HG03280 (cell line): ENCODE data around the gene PPP1R15B.
"Not testable (repeated sequence)": the region's sequence is repeated elsewhere in the genome, so short reads cannot be mapped to it uniquely, and the experiment has no call there.

Source experiments
- ATAC-seq: cut with Tn5 transposase; IDR thresholded peaks from one replicate; pipeline ENCODE4 v1.9.1; 2021; ENCODE audit warnings: mild to moderate bottlenecking, moderate library complexity; ENCODE audit not compliant: unreplicated experiment

The PPP1R15B gene

DNA sequence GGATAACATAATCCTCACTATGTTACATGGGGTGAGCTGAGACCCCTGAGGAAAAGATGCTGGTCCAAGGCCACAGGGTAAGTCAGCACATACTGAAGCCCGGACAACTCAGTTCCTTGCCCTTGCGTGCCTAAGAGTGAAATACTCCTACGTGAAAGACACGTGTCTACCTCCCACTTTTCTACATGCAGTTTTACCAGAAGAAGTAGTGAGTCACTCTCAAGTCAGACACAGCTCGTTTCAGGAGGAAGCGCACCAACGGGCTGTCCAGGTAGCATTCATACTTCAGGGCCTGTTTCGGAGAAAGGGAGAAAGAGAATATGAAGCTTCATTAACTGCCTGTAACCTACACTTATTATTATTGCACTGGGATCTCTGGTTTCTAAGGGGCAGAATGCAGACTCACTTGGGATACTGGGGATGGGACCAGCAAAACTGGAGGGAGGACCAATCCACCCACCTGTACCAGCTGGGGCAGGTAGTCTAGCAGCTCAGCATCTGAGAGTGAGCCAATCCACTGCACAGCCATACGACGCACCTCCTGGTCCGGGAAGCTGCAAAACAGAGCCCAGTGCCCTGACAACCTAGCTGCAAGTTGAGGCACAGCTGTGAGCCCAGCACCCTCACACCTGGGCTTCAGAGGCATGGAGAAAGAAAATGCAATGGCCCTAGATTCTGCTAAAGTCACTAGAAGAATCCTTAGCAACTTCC, 32.4 kb upstream of the PPP1R15B start:
- ATAC-seq: no peak

DNA sequence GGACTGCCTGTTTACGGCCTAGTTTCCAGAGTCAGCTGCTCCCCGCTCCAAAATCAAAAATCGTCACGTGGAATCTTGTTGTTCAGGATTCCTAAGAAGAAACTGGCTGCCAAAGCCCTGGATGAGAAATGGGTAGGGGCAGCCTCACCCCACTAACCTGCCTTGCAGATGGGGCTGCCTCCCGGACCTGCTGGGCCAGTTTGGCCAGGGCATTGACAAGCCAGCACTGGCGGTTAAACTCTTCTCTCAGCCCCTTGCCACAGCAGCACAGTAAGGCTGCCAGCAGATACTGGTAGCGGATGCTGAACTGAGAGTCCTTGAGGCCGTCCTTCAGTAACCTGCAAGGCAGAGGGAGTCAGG, 31.6 kb upstream of the PPP1R15B start:
- ATAC-seq: no peak

DNA sequence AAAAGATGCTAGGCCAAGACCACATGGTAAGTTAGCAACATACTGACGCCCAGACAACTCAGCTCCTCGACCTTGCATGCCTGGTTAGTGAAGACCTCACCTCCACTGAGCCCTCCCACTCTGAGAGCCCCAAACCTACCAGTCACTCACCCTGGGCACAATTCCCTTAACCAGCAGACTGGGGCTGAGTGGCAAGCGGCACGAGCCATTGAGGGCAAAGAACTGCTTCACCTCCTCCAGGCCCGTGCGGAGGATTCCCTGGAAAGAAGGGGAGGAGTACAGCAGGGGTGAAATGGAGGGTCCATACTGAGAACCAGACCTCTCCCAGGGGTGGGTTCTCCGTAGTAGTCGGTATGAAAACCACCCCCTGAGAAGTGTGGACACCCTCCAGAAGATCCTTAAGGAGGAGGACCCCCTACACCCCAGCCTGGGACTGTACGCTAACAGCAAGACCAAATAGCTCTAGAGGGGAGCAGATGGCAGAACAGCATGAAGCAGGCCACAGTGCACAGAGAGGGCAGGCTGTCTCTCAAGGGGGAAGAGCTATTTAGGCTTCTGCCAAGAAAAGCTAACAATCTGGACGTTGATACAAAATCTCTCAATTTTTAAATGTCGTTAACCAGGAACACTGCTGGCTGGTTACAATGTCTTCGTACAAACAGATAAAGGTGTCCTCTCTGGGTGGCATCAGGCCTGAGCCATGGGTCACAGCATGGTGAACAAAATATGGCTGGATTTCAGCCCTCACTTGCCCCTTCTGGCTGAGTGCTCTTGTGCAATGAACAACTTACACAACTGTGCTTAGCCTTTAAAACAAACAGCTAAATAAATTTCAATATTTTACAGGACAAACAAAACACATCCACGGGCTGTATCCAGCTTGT, 31.0 kb upstream of the PPP1R15B start:
- no peak for ATAC-seq

DNA sequence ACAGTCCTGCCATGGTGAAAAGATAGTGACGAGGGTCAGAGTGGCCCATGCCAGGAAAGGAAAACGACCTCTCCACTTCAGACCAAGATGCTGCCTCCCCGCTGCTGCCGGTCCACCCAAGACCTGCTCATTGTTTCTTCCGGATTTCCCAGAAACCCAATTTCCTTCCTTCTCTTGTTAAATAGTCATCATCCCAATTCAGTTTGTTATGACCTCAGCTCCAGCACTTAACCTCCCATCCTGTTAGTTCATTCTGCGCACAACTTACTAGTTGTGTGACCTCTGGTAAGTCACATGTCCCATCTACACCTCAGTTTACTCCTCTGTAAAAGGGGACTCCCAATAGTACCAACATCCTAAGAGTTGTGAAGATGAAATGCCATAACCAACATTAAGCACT, 29.9 kb upstream of the PPP1R15B start:
- ATAC-seq: no peak

DNA sequence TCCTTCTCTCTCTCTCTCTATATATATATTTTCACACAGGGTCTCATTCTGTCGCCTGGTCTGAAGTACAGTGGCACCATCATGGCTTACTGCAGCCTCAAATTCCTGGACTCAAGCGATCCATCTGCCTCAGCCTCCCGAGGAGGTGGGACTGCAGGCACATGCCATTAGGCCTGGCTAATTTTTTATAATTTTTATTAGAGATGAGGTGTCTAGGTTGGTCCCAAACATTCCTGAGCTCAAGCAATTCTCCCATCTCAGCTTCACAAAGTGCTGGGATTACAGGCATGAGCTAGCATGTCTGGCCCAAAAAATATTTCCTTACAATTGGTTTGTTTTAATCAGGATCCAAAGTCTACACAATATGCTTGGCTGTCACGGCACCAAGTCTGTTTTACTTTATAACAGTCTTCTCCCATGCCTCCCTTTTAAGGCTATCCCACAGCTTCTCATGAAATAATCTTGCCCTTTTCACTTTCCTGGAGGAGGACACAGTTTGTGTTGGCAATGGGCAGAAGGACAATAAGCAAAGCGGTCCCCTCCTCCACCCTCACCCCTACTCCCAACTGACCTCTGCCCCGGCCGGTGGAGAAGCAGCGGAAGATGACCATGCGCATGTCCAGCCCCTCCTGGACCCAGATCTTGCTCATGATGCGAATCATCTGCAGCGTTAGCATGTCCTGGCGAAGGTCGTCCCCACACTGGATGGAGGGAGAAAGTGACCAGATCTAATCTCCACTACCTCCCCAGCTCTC, 28.2 kb upstream of the PPP1R15B start:
- no peak for ATAC-seq

DNA sequence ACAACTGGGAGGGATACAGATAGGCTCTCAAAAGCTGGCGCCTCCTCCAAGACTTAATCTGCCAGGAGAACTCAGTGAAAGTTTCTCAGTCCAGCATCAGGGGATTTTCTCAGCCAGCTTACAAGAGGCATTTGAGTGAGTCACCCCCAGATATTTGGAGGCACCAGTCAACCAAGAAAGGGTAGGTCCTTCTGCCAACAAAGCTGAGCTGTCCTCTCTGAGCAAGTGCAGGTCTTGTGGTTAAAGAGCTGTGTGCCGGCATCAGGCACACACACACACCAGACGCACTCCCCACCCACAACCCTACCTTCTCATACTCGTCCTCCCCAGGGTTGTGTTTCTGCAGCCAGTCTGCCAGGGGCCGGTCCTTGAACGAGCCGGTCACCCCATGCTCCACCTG, 27.0 kb upstream of the PPP1R15B start:
- no peak for ATAC-seq

DNA sequence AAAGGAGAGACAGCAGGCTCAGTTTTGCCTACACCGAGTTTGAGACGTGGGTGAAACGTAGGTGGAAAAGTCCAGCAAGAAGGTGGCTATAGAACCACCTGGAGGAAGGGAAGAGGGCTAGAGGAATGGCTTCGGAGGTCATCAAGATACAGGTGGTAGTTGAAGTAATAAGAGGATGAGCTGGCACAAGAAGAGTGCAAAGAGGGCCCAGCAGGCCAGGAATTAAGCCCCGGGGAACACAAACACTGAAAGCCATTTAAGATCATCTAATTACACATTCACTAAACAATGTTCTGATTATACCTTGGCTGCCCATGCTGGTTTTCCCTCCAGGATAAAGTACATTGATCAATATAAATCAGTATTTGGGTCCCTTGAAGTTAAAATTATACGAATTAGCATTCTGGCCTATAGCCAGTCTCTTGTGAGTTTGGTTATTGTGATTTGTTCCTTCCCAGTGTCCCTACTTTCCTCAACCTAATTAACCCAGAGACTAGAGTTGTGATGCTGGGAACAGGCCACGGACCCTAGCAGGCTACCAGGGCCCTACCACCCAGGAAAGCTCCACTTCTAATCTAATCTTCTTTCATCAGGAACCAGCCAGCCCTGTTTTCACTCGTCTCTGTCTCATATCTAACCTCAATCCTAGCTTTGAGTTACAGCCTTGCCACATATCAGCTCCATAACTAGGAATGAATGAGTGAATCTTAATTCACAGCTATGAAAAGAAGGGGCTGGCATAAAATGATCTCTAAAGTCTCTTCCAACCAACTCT, 26.4 kb upstream of the PPP1R15B start:
- ATAC-seq: no peak

DNA sequence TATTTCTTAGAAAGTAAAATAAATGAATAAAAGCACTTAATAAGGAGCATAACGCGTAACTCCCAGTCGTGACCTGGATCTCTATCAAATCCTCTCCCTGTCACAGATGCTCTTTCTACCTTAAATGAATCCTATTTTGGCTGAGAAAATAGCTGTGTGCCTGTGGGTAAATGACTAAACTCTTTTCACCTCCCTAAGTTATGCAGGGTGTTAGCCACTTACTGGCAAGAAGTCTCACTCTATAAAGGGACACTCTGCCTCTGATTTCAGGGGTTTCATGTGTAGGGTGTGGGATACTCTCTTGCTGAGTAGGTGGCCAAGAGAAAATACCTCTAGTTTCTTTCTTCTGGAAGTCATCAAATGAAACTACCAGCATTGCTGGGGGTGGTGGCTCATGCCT, 24.3 kb upstream of the PPP1R15B start:
- no peak for ATAC-seq

DNA sequence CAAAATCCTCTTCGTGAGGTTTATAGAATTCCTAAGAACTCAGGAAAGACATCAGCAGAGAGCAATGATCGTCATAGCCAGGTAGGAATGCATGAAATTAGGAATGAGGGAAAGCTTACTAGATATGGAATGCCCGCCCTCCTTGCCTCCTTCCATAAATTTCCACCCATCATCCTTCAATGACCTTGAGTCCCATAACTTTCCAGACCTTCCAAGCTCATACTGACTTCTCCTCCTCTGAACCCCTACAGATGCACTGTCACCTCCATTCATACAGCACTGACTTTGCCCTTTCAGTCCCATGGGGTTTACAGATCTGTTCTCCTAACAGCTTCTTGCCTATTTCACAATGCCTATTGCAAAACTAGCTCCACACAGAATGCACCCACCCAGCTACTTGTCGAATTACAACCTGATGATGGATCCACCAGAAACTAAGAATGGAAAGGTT, 23.8 kb upstream of the PPP1R15B start:
- ATAC-seq: no peak

DNA sequence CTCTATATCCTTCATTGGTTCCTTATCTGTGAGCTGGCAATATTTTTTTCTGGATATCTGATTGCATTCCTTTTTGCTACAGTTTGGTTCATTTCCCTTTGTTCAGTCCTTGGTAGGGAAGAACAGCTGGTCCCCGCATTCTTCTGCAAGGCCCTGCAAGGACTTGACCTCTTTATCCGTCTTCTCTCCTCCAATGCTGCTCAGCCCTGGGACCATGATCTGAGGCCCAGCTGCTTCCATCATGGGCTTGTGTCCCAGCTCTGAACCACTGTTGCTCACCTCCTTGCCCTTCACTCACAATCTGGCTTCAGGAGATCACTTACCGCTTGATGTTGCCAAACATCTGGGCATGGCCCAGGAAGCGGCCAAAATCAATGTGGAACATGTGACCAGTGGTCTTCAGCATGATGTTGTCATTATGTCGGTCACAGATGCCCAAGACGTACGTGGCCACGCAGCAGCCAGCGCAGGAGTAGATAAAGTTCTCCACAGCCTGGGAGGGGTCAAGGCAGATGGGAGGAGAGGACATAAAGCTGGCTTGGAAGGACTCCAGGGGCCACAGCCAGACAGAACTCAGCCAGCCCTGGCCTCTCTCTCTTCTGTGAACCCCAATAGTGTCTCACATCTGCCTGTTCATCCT, 22.6 kb upstream of the PPP1R15B start:
- no peak for ATAC-seq

DNA sequence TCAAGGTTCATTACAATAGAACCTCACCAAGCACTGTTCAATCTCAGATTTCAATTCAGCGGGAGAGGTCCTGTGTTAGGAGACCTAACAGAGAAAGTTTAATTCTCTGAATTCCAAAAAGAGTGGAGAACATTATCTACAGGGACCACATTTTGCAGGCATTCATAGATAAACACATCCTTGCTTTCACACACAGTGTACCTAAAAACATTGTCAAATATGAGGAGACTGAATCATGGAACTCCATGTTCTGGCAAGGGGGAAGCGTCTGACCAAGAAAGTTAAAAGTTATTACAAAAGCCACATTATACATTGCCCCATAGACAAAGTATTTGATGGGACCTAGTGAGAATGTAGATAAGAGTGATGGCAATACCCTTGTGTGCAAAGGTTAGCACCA, 21.1 kb upstream of the PPP1R15B start:
- no peak for ATAC-seq

DNA sequence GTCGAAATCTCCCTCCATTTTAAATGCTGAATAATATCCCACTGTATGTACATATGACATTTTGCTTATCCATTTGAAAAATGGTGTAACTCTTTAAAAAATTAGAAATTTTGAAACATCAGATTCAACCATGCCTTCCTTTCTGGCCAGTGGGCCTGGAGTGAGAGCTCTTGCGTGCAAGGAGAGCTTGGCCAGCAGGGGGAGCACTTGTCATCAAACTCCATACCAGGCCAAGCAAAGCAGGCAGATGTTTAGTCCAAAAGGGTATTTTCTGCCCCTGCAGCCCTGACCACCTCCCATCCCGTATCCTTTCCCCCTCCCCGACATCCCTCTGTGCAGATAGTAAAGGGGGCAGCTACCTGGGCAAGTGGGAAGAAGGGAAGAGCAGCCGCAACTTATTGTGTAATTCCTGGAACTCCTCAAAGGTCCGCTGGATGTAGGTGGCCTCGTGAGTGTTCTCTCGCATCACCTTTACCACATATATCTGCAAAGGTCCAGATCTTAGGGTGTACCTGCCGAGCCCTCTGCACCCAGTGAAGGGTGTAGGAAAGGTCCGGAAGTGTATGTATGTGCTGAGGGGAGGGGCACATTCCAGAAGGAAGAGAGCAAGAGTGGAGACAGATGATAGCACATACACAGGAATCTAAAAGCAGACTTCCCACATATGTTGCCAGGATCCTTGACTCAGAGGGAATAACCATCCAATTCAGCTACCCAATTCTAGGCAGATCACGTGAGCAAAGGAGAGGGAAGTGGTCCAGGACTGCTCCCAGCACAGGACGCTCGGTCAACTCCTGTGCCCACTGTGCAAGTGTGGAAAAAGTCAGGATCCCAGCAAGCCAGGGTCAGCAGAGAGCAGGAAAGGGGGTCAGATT, 19.9 kb upstream of the PPP1R15B start:
- ATAC-seq: no peak

DNA sequence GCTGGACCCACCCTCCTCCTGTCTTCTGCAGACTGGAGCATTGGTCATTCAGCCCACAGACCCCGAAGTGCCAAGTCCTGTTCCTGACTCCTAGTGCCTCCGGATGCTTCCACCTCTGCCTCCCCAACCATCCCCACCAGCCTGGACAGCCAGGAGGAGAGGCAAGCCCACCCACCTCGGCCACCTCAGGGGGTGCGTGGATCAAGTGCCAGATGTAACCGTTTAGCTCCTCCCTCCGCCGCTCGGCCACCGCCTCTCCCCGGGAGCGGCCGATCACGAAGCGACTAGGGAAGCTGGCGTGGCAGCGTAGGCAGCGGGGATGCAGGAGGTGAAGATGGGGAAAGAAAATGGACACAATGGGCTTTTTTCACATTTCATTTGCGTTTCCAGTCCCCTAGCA, 18.1 kb upstream of the PPP1R15B start:
- no peak for ATAC-seq

DNA sequence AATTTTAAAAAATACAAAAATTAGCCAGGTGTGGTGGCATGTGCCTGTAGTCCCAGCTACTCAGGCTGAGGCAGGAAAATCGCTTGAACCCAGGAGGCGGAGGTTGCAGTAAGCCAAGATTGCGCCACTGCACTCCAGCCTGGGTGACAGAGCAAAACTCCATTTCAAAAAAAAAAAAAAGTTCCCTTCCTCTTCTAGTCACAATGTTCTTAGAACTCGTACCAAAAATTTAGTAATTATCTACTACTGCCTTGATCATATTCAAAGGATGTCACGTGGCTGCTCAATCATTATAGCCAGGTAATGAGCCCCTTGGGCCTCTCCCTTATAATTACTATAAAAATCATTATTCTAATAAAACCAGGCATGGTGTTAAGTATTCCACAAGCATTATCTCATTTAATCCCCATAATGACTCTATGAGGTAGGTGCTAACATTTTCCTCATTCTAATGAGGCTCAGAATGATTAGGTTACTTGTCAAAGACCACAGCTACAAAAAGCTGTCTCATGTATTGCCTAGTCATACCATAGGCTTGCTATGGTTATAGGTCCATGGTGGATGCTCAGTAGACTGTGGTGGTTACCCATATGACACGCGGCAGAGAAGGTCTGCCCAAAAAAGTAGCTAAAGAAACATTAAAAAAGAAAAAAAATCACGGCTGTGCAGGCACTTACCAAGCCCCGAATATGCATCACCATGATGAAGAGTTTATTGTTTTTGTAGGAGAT, 15.5 kb upstream of the PPP1R15B start:
- no peak for ATAC-seq

DNA sequence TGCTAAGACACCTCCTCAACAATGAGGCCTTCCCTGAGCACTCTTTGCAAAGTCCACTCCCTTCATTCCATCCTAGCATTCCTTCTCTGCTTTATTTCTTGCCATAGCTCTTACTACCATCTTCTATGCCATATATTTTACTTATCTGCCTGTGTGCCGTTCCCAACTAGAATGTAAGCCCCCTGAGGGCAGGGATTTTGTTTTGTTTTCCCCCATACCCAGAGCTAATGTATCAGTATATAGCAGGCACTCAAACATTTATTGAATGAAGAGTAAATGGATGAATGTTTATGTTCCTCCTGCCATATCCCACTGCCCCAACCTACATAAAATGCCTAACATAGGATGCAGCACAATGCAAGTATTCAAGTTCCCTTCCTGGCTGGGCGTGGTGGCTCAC, 14.9 kb upstream of the PPP1R15B start:
- no peak for ATAC-seq

DNA sequence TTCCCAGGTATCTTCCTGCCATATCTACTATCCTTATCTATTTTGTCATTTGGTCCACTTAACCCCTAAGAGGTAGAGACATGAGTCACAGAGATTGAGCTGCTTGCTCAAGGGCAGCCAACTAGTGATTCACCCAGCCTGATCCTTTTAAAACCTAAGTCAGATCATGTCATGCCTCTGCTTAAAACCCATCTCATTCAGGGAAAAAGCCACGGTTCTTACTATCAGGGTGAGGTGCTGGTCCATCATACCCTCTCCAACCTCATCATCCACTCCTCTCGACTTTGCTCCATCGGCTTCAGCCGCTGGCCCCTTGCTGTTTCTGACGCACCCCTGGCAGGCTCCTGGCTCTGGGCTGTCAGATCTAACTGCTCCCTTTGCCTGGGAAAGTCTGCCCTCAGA, 14.4 kb upstream of the PPP1R15B start:
- ATAC-seq: no peak

DNA sequence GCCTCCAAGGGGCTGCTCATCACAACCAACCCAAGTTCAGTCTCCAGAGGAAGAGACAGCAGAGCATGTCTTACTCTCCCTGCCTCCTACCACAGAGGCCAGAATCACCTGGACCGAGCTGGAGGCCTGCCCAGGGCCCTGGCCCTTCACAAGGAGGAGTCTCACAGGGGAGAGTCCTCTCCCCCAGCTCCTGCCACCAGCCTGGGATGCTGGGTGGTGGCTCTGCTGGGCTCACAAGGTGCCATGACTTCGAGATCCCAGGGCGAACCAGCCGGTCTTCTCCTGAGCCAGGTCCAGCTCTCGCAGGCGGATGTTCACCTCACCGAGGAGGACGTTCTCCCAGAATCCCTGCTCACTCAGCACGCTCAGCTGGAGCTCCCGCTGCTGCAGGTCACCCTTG, 13.0 kb upstream of the PPP1R15B start:
- ATAC-seq: no peak

DNA sequence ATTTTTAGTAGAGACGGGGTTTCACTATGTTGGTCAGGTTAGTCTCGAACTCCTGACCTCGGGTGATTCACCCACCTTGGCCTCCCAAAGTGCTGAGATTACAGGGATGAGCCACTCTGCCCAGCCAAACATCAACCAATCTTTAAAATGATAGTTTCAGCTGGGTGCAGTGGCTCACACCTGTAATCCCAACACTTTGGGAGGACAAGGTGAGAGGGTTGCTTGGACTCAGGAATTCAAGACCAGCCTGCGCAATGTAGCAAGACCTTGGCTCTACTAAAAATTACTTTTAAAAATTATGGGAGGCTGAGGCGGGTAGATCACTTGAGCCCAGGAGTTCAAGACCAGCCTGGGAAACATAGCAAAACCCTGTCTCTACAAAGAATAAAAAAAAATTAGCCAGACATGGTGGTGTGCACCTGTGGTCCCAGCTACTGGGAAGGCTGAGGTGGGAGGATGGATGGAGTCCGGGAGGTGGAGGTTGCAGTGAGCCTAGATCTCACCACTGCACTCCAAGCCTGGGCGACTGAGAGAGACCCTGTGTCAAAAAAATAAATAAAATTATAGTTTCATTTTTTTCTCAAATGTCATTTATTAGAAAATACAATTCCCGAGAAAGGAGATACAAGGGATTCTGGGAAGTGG, 10.6 kb upstream of the PPP1R15B start:
- not testable (repeated sequence) for ATAC-seq
